Thyroid gland (tissue), 4 donors: ENCODE results near the gene NRG3.

ENCODE experiments used
- CTCF ChIP-seq, 6 experiments: fragments of 200-600 bp in 3 of 6; fragments of 450-650 bp in 3 of 6; sonication (generic) in 3 of 6; IDR thresholded peaks; one replicate each; pipeline ENCODE4 v1.5.1; 2016 to 2019; ENCODE audit warnings: antibody characterized with exemption in 6 of 6, mild to moderate bottlenecking in 2 of 6, inconsistent platforms in 1 of 6, moderate library complexity in 1 of 6
- POLR2A ChIP-seq, 2 donors: fragments of 450-650 bp; IDR thresholded peaks; one replicate each; pipeline ENCODE4 v1.6.1; 2017; ENCODE audit warnings: antibody characterized with exemption in 2 of 2, mild to moderate bottlenecking in 2 of 2, moderate library complexity in 1 of 2

- TF ChIP-seq CTCF (IDR thresholded peaks at IDR 0.05) (no peak), POLR2A (IDR thresholded peaks at IDR 0.05) (no peak)
Observed at GRCh38 chr10:82538272-82538671, 663.3 kb downstream of the NRG3 start.
